NCI-H345 (cell line): ENCODE data around the gene FGF21.
A peak's percentile ranks its signal among the peaks of the same experiment; 100 is the strongest.
"Not testable (repeated sequence)": the region's sequence is repeated elsewhere in the genome, so short reads cannot be mapped to it uniquely, and the experiment has no call there.

ENCODE experiments used
- DNase-seq: peaks from one replicate; lab custom pipeline; 2025; lab: John Stamatoyannopoulos, UW

Gene FGF21

DNA sequence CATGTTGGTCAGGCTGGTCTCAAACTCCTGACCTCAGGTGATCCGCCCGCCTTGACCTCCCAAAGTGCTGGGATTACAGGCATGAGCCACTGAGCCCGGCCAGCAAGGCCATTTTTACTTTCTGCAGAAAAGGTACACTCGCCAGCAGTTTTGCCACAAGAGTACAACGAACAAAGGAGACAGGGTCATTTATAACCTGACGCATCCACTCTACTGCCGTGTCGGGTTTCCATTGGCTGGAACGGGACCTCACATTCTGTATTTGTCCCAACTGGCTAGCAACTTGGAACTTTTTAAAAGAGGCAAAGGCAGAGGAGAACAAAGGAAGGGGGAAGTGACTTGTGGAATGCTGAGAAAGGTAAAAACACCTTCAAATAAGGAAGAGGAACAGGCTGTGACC lies 32.0 kb downstream of the FGF21 start:
- DNase-seq: not testable (repeated sequence)

DNA sequence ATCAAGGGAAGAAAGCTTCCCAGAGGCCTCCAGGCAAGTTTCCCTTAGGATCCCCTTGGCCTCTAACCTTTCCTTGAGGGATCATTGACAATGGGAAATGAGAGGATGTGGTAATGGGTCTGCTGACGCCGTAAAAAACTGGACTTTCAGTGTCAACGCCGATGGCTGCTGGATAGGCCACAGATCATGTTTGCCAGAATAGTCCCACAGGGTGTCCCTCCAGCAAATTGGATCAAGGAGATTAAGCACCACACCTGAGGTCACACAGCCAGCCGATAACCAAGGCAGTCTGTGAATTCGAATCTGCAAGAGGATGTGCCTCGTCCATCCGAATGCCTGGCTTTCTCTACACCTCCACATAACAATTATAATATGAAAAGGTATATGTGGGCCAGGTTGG lies 37.9 kb downstream of the FGF21 start:
- no peak for DNase-seq

DNA sequence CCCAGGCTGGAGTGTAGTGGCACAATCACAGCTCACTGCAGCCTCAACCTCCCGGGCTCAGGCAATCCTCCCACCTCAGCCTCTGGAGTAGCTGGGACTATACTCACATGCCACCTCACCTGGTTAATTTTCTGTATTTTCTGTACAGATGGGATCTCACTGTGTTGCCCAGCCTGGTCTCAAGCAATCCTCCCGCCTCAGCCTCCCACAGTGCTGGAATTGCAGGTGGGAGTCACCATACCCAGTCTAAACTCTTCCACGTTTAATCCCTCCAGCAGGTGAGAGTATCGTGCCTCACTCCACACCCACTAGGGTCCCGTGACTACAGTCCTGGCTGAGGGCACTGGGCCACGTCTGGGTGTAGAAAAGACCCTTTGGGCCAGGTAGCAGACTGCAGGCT lies 39.0 kb downstream of the FGF21 start:
- no peak for DNase-seq

DNA sequence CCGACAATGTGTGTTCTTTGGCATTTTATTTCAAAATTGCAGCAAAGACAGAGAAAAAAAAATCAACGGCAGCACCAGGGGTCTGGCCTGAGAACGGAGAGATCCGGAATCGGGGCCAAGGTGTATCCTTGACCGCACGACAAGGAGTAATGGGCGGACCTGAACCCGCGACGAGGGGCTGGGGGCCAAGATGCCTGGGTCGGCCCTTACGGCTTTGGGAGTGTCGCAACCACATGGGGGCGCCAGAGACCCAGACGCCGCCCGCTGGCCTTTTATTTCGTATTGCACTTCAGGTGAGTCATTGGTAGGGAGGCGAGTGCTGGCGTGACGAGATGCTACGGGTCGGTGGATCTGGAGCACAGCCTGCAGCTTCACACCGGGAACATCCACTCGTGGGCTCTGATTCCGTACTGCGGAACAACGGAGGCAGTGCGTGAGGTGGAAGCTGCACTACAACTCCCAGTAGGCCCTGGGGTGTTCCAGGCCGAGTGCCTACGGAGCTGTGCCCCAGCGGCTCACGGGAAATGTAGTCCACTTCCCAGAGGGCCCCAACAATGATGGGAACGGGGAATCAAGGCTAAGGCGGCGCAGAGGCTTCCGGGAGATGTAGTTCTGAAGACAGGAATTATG lies 39.8 kb downstream of the FGF21 start:
- peak; percentile 74 for DNase-seq

DNA sequence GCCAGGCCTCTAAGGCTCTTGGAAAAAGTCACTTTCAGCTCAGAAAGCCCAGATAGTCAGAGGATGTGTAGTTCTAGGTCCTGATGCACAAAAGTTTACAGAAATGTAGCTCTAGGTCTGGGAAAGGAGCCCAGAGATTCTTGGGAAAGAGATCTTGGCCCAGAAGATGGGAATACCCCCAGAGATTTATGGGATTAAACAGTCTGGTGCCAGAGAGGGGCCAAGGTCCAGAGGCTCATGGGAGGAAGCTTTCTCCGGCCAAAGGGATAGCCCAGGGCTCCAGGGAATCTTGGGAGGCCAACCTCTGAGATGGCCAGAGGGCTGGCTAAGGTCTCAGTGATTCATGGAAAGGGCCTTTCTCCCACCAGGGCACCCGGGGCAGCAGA lies 40.4 kb downstream of the FGF21 start:
- no peak for DNase-seq

DNA sequence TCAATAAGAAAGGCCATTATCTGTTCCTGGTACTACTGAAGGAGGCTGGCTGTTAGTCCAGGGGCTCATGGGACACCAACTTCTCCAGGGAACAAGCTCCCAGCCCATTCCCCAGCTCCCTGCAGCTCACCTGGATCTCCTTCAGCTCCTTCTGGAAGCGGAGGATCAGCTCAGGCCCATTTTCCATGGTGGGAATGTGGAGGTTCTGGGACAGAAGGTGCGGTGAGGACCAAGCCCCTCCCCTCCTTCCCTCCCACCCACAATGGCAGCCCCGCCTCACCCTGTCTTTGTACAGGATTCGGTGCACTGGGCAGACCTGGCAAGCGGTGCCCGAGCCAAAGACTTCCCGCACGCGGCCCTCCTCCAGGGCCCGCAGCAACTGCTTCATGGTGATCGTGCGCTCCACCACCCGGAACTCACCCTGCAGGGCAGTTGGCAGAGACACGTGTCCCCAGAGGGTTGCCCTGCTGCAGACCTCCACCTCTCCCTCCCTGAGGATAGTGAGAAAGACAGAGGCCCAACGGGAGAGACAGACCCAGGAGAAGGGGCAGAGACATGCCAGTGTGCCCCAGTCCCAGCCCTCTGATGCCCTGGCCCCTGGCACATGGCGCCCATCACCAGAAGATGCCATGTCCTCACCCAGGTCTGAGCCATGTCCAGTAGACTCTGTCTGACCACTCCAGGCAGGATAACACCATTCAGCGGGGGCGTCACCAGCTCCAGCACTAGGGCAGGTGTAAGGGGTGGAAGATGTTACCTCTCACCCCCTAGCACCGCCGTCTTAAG lies 41.2 kb downstream of the FGF21 start:
- no peak for DNase-seq

DNA sequence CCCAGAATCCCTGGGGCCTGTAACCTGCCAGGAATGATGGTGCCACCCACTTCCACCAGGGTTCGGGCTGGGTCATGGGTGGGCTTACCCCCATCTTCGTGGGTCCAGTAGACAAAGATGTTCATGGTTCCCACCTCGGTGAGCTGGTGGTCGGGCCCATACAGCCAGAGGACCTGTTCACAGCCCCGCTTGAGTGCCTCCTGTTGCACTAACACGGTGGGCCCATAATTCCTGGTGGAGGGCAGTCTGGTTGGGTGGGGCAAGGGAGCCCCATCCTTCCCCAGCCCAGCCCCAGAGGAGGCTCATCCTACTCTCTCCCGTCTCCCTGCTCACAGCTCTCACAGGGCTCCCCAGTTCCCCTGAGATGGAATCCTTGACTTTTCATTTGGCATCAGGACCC lies 41.8 kb downstream of the FGF21 start:
- DNase-seq: no peak

DNA sequence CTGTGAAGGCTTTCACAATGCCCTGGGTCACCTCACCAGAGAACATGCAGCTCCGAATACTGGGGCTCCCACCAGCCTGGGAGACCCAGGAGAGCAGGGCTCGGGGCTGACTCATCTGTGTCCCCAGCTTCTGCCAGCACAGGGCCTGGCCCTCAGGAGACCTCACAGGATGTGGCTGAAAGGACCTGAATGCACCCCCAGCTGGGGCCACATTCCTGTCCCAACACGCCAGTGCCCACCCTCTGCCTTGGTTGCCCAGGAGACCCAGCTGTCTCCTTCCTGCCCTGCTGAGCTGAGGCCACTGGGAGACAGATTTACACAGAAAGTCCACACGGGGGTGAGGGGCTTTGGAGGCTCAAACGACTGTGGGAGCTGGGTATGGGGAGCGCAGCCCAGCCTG lies 43.6 kb downstream of the FGF21 start:
- DNase-seq: peak; percentile 54

DNA sequence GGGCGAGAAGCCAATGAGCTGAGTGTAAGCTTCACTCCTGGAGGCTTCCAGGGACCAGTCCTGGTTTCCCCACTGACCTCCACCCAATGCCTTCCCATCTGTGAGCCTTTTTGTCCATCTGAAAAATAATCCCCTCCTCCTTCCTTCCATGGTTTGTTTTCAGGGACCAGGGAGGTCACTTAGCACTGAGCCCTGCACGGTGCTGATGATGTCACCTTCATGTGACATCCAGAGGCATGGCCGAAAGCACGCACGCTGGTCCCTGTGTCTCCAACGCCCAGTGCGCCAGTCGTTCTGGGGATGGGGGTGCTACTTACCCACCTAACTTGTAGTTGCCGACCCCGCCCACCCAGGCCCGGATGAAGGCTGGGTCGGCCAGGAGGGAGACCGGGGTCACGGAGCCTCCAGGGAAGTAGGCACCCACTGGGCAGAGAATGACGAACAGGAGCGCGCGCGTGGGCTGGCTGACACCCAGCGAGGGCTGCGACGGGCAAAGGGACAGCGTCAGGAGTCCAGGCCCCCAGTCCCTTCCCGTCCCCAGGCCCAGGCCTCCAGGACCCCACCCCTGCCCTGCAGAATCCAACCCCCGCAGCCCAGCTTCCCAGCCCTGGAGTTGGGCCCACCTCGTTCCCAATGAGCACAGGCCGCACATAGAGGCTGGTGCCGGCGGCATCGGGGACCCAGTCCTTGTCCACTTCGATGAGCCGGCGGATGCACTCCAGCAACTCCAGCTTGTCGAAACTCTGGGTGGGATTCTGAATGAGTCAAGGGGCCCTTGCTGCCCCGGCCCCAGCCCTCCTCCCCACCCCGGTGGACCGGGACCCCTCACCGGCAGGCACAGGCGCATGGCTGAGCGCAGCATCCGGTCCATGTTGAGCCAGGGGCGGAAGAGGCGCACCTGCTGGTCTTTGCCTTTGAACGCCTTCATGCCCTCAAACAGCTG lies 44.3 kb downstream of the FGF21 start:
- DNase-seq: no peak

DNA sequence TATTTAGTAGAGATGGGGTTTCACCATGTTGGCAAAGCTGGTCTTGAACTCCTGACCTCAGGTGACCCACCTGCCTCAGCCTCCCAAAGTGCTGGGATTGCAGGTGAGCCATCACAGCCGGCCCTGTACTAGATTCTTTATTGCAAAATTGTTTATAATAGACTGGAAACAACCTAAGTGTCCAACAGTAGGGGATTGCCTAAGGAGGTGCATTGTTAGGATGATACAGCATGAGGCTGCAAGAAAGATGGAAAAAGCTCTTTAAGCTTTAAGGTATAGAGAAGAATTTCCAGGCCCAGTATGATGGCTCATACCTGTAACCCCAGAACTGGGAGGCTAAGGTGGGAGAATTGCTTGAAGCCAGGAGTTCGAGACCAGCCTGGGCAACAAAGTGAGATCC lies 47.3 kb downstream of the FGF21 start:
- no peak for DNase-seq

DNA sequence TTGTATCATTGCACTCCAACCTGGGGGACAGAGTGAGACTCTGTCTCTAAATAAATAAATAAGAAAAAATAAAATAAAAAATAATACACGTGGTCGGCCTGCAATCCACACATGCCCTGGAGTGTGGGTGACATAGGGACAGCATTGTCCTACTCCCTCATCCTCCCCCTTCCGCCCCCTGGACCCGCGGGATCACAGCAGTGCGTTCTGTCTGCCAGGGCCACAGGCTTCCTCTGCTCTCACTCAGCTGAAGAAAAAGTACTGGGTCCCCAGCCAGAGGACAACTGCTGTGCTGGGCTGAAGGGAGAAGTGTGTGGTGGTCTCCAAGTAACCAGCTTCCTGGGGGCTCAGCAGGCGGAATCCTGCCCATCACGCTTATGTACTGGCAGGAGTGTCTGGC lies 49.2 kb downstream of the FGF21 start:
- DNase-seq: no peak

DNA sequence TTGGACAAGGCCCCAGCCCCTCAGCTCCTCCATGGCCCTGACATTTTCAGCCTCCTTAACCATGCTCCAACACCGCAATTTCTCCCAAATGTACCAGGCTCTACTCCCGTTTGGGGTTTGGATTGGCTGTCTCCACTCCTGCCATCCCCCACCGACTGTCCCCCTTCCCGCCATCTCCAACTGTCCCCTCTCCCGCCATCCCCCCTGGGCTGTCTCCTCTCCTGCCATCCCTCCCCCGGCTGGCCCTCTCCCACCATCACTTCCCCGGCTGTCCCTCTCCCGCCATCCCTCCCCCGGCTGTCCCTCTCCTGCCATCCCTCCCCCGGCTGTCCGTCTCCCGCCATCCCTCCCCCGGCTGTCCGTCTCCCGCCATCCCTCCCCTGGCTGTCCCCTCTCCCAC lies 50.1 kb downstream of the FGF21 start:
- DNase-seq: no peak

DNA sequence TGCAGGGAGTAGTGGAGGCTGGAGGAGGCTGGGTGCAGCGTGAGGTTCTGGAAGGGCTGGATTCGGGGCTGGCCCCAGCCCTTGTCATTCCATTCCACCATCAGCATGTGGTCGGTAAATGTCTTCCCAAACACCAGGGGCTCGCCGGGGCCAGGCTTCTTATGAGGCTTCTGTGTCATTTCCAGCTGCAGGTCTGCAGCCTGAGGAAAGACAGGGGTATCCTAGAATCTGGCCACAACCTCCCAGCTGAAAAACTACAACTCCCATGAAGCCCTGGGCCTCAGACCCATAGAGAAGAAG lies 51.1 kb downstream of the FGF21 start:
- peak; percentile 30 for DNase-seq

DNA sequence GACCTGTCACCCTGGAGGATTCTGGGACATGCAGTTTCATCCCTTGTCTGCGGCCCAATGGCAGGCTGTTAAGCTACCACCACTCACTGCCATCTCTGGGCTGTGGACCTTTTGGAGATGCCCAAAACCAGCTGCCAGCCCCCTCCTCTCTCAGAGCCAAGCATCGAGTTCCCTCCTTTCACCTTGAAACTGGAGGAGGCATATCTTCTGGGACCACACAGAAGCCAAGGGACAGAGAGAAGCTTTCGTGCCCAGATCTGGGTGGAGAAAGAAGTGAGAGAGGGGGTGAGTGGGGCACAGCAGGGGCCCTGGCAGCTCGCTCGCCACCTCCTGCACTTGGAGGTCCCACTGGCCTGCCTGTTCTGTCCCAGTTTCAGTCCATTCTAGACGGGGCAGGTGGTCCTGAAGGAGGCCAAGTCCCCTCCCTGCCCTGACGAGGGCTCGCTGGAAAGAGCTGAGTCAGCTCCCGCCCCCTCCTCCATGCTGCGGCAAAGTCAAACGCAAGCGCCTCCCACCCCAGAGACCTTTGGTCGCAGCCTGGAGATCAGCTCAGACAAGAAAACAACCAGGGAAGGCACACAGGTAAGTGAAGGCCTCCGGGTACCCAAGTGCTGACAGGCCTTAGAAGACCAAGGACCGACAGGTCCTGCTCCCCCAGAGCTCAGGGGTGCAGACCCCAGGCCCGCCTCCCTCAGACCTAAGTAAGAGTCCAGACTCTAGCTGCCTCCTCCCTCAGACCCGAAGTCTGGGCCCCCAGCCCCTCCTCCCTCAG lies 51.7 kb downstream of the FGF21 start:
- DNase-seq: no peak

DNA sequence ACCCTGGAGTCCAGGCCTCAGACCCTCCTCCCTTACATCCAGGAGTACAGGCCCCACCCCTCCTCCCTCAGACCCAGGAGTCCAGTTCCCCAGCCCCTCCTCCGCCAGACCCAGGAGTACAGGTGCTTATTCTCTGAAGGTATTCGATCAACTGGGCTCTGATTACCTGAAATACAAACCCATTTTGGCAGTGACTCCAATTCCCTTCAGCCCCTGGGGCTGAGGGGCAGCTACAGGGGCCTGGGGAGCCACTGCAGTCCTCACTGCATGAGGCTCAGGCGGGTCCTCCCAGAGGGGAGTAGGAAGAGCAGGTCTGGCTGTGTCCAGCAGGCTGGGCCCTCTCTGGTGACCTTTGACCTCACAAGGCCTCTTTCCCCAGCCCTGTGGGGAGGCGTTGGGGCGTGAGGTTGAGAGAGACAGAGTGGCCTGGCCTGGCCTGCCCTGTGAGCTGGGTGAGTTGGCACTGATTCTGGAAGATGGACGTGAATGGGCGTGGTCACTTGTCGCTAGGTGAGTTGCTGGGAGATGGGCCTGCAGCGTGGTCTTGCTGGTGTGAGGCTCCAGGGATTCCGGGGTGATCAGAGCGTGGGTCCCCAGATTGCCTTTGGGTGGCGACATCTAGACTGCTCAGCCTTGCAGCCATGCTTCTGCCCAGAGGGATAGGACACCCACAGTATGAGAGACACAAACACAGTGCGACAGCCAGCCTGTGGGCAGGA lies 52.4 kb downstream of the FGF21 start:
- DNase-seq: no peak
